KMS-11 (cell line): Measurements from ENCODE around the gene PCLO.
"Not testable (repeated sequence)": the region's sequence is repeated elsewhere in the genome, so short reads cannot be mapped to it uniquely, and the experiment has no call there.

ENCODE experiments used
- H2AFZ ChIP-seq: fragments of 200-600 bp; sonication (generic); 2 replicates; pipeline ENCODE4 v1.6.1; 2016; ENCODE audit warnings: antibody characterized with exemption, mixed run types, low read depth
- H3K27ac ChIP-seq: fragments of 200-600 bp; sonication (generic); 2 replicates; pipeline ENCODE4 v1.6.1; 2016; ENCODE audit warnings: mild to moderate bottlenecking, mixed run types
- H3K27me3 ChIP-seq: fragments of 200-600 bp; sonication (generic); 2 replicates; pipeline ENCODE4 v1.6.1; 2017; ENCODE audit warnings: mild to moderate bottlenecking, low read depth, mixed run types, moderate library complexity; ENCODE audit not compliant: insufficient read depth
- H3K36me3 ChIP-seq: fragments of 200-600 bp; sonication (generic); 2 replicates; pipeline ENCODE4 v1.6.1; 2017; ENCODE audit warnings: mild to moderate bottlenecking, mixed run types; ENCODE audit not compliant: insufficient read depth
- H3K4me1 ChIP-seq: fragments of 200-600 bp; sonication (generic); 2 replicates; pipeline ENCODE4 v1.6.1; 2016; ENCODE audit warnings: mild to moderate bottlenecking, low read depth, mixed run types; ENCODE audit not compliant: poor library complexity, severe bottlenecking
- H3K4me2 ChIP-seq: fragments of 200-600 bp; sonication (generic); 2 replicates; pipeline ENCODE4 v1.7.0; 2016; ENCODE audit warnings: mild to moderate bottlenecking, mixed run types
- H3K4me3 ChIP-seq: fragments of 200-600 bp; sonication (generic); IDR thresholded peaks from 2 replicates; pipeline ENCODE4 v1.6.1; 2017; ENCODE audit warnings: low read depth, low read length, mixed read lengths; ENCODE audit not compliant: insufficient read depth
- H3K79me2 ChIP-seq: fragments of 200-600 bp; sonication (generic); 2 replicates; pipeline ENCODE4 v1.6.1; 2016; ENCODE audit warnings: low read depth, mixed run types; ENCODE audit not compliant: insufficient read depth
- H3K9ac ChIP-seq: fragments of 200-600 bp; sonication (generic); 2 replicates; pipeline ENCODE4 v1.6.1; 2016; ENCODE audit warnings: mild to moderate bottlenecking, mixed run types
- H4K20me1 ChIP-seq: fragments of 200-600 bp; sonication (generic); 2 replicates; pipeline ENCODE4 v1.6.1; 2016; ENCODE audit warnings: mild to moderate bottlenecking, mixed run types; ENCODE audit not compliant: insufficient read depth
- CTCF ChIP-seq: fragments of 200-600 bp; sonication (generic); conservative IDR thresholded peaks from 2 replicates; pipeline ENCODE4 v1.6.1; 2017; ENCODE audit warnings: low read depth, mild to moderate bottlenecking, antibody characterized with exemption, low read length, moderate library complexity, mixed read lengths

PCLO gene

GRCh38 chr7:82714883-82715282, 447.8 kb downstream of the PCLO start:
- no peaks in the 10 kb centered on the region for H3K36me3 ChIP-seq
- no peak for TF ChIP-seq CTCF

DNA sequence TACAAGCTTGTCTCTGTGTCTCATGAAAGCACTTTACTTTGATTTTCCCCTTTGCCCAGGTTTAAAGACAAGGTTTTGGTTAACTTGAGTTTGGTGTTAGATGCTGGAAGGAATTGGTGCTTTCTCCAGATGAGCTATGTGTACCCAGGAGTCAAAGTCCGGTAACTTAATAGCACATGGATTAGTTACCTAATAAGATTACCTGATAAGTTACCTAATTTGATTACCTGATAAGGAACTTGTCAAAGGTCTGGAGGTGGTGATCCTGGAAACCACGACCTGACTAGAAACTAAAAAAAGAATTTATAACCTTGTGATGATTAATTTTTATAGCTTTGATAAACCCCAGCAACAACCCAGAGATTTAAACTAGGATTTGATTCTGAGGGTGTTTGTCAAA, 449.2 kb downstream of the PCLO start:
- H3K79me2 ChIP-seq: no peaks in the 10 kb centered on the region
- no peak overlapping the region for H3K4me2 ChIP-seq
- no peak overlapping the region for H2AFZ ChIP-seq
- no peaks in the 10 kb centered on the region for H4K20me1 ChIP-seq
- peaks cover 26% of the 10 kb centered on the region for H3K4me1 ChIP-seq
- TF ChIP-seq CTCF: no peak
- no peaks in the 10 kb centered on the region for H3K27me3 ChIP-seq
- no peak overlapping the region for H3K27ac ChIP-seq
- H3K4me3 ChIP-seq: no peak overlapping the region
- no peak overlapping the region for H3K9ac ChIP-seq
- H3K36me3 ChIP-seq: no peaks in the 10 kb centered on the region

More at GRCh38 chr7:82714883-82715282, 447.8 kb downstream of the PCLO start:
- Histone ChIP-seq H3K27me3 (no peaks in the 10 kb centered on the region), H3K27ac (peak overlapping the region; percentile 31; the same call in 1 of the 2 replicates), H3K79me2 (no peaks in the 10 kb centered on the region), H4K20me1 (no peaks in the 10 kb centered on the region), H2AFZ (no peak overlapping the region), H3K4me2 (peak overlapping the region; percentile 47; the same call in 1 of the 2 replicates), H3K4me1 (peaks cover 26% of the 10 kb centered on the region), H3K9ac (no peak overlapping the region), H3K4me3 (no peak overlapping the region)

- not testable (repeated sequence) for H3K9ac ChIP-seq, H2AFZ ChIP-seq, H3K79me2 ChIP-seq, H3K4me1 ChIP-seq, H3K27me3 ChIP-seq, H3K36me3 ChIP-seq, H4K20me1 ChIP-seq, H3K27ac ChIP-seq, H3K4me3 ChIP-seq, H3K4me2 ChIP-seq
Observed at GRCh38 chr7:82706344-82706743, 456.3 kb downstream of the PCLO start.

DNA sequence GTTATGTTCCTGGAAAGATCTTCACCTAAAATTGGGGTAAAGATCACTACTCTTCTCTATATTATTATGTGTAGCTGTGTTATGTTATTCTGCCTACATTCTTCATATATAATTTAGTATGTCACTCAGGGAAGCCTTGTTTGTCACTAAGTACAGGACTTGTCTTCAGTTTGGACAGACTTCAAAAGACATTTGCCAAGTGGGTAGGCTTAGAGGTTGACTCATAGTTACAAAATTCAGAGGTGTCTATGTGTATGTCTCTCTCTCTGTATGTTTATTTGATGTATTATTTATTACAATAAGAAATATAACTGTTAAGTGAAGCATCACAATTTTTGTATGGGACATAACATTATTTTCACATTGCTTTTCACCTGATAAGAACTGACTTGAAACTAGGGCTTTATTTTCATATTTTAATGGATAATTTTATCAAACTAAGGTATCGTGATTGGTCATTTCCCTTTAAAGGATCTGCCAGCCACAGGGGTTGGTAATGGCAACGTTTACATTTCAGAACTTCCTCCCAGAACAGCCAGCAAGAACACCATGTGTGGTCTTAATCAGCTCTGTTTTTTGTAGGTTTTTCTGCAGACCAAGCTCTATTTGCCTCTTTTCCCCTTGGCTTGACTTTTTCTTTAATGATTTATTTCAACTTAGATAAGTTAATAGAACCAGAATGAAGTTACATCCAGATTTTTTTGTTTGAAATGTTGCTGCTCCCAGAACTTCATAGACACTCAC, 457.0 kb downstream of the PCLO start:
- Histone ChIP-seq H3K79me2 (no peaks in the 10 kb centered on the region), H3K4me3 (no peak overlapping the region), H3K36me3 (no peaks in the 10 kb centered on the region), H3K27me3 (no peaks in the 10 kb centered on the region), H4K20me1 (no peaks in the 10 kb centered on the region), H3K27ac (no peak overlapping the region), H3K9ac (no peak overlapping the region), H3K4me2 (no peak overlapping the region), H2AFZ (no peak overlapping the region), H3K4me1 (no peaks in the 10 kb centered on the region)
- no peak for TF ChIP-seq CTCF

- H3K4me2 ChIP-seq: no peak overlapping the region
- no peaks in the 10 kb centered on the region for H3K36me3 ChIP-seq
- H3K27me3 ChIP-seq: no peaks in the 10 kb centered on the region
- H3K4me3 ChIP-seq: no peak overlapping the region
- H3K27ac ChIP-seq: no peak overlapping the region
- no peak overlapping the region for H2AFZ ChIP-seq
- H3K9ac ChIP-seq: no peak overlapping the region
- H3K4me1 ChIP-seq: no peaks in the 10 kb centered on the region
- H4K20me1 ChIP-seq: no peaks in the 10 kb centered on the region
- TF ChIP-seq CTCF: no peak
- H3K79me2 ChIP-seq: no peaks in the 10 kb centered on the region
Observed at GRCh38 chr7:82704121-82704520, 458.6 kb downstream of the PCLO start.
